ENCODE results near the gene TAC4. TPM values are rescaled to one million over a fixed set of nuclear protein-coding genes. Genes with fewer than 3 reads are reported as not detected.
"Not testable (repeated sequence)": the region's sequence is repeated elsewhere in the genome, so short reads cannot be mapped to it uniquely, and the experiment has no call there.

TAC4 gene
- total RNA-seq, 1 experiment from 2014 or later = not detected

DNA sequence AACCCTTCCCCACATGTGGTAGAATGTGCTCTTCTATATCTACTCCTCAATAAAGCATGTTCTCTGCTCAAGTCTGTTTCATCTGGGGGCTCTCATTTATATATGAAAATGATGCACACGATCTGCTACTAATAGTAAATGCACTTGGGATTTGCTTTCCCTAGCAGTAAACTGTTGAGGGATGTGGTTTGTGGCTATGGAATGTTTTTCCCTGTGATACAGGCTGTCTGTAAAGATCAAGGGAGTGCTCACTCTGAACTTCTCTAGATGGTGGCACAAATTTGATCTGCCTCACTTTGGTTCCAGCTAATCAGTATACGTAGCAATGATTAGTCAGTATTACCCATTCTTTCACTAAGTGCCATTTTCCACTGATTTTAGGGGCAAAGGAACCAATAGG lies 18.8 kb downstream of the TAC4 start:
- no peak overlapping the region for H3K27ac Mint-ChIP-seq
- no peaks in the 10 kb centered on the region; the same call in none of the 2 replicates for H3K4me1 ChIP-seq (ENCODE audit: insufficient read depth, low read length)
- peaks cover 55 to 93% (median 63%) of the 10 kb centered on the region in 3 experiments; a peak in 6 of 7 replicates for H3K36me3 Mint-ChIP-seq (ENCODE audit: insufficient read depth in 1 of 3, low read depth in 3 of 3)
- no peak overlapping the region for H4K5ac ChIP-seq (ENCODE audit: insufficient read length, low read depth, low read length)
- no peak overlapping the region for H4K8ac ChIP-seq (replicated peaks; ENCODE audit: insufficient read length, low read depth, low read length)
- no peak for DNase-seq
- no peak overlapping the region for H3K4ac ChIP-seq (ENCODE audit: low read depth, low read length)
- no peak overlapping the region for H3K9ac ChIP-seq (ENCODE audit: extremely low read depth, insufficient read length, low read length)
- no peak overlapping the region for H2AK5ac ChIP-seq (ENCODE audit: insufficient read length, low read length)
- no peaks in the 10 kb centered on the region for H4K20me1 ChIP-seq (ENCODE audit: control insufficient read depth, insufficient read depth, insufficient read length)
- H3K79me2 ChIP-seq (ENCODE audit: insufficient read depth, low read length) = no peaks in the 10 kb centered on the region
- H3K27me3 ChIP-seq (ENCODE audit: insufficient read depth, low read length) = no peaks in the 10 kb centered on the region
- no peak overlapping the region for H2AFZ ChIP-seq (ENCODE audit: low read length)
- no peak overlapping the region for H3K14ac ChIP-seq (ENCODE audit: insufficient read depth, low read length)
- no peak overlapping the region for H3T11ph ChIP-seq (ENCODE audit: low read length)
- no peak overlapping the region for H2BK5ac ChIP-seq (ENCODE audit: insufficient read length, low read length)
- H3K79me1 ChIP-seq (ENCODE audit: insufficient read depth, low read depth, low read length, poor library complexity, severe bottlenecking) = no peaks in the 10 kb centered on the region
- no peaks in the 10 kb centered on the region for H3K9me3 ChIP-seq (ENCODE audit: control insufficient read depth, low read depth, low read length)
- no peak overlapping the region for H2BK120ac ChIP-seq (ENCODE audit: low read depth, low read length, poor library complexity, severe bottlenecking)
- no peak overlapping the region for H2BK15ac ChIP-seq (ENCODE audit: low read depth, low read length)
- whole genome bisulfite sequencing (ENCODE audit: extremely low coverage, insufficient read length, low lambda C conversion rate) = no CpG with 5 or more reads among the region's 2 CpGs
- H3K4me1 Mint-ChIP-seq = peaks cover 24 to 25% of the 10 kb centered on the region in 2 experiments
- H3K18ac ChIP-seq (ENCODE audit: insufficient read length, low read depth, low read length) = no peak overlapping the region
- H3K27ac ChIP-seq (ENCODE audit: insufficient read length, low read depth, low read length) = no peak overlapping the region
- no peaks in the 10 kb centered on the region for H3K23me2 ChIP-seq (ENCODE audit: insufficient read length, low read depth, low read length, poor library complexity, severe bottlenecking)
- H3K23ac ChIP-seq (ENCODE audit: insufficient read length, low read depth, low read length) = no peak overlapping the region
- H2BK20ac ChIP-seq (ENCODE audit: low read depth, low read length, poor library complexity, severe bottlenecking) = no peak overlapping the region
- H2BK12ac ChIP-seq (ENCODE audit: insufficient read length, low read depth, low read length) = no peak overlapping the region
- H4K91ac ChIP-seq (ENCODE audit: insufficient read length, low read depth, low read length) = no peak overlapping the region
- H3K56ac ChIP-seq (ENCODE audit: insufficient read length, low read depth, low read length) = no peak overlapping the region
- TF ChIP-seq, protein P1, sequence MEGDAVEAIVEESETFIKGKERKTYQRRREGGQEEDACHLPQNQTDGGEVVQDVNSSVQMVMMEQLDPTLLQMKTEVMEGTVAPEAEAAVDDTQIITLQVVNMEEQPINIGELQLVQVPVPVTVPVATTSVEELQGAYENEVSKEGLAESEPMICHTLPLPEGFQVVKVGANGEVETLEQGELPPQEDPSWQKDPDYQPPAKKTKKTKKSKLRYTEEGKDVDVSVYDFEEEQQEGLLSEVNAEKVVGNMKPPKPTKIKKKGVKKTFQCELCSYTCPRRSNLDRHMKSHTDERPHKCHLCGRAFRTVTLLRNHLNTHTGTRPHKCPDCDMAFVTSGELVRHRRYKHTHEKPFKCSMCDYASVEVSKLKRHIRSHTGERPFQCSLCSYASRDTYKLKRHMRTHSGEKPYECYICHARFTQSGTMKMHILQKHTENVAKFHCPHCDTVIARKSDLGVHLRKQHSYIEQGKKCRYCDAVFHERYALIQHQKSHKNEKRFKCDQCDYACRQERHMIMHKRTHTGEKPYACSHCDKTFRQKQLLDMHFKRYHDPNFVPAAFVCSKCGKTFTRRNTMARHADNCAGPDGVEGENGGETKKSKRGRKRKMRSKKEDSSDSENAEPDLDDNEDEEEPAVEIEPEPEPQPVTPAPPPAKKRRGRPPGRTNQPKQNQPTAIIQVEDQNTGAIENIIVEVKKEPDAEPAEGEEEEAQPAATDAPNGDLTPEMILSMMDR (conservative IDR thresholded peaks at IDR 0.05) = no peak
- H3K27me3 Mint-ChIP-seq (ENCODE audit: low read depth) = no peaks in the 10 kb centered on the region
- H3K4me3 Mint-ChIP-seq = no peak overlapping the region
- no peaks in the 10 kb centered on the region for H3K9me3 Mint-ChIP-seq
- H3K4me2 ChIP-seq (ENCODE audit: insufficient read depth, insufficient read length, low read length) = no peak overlapping the region

DNA sequence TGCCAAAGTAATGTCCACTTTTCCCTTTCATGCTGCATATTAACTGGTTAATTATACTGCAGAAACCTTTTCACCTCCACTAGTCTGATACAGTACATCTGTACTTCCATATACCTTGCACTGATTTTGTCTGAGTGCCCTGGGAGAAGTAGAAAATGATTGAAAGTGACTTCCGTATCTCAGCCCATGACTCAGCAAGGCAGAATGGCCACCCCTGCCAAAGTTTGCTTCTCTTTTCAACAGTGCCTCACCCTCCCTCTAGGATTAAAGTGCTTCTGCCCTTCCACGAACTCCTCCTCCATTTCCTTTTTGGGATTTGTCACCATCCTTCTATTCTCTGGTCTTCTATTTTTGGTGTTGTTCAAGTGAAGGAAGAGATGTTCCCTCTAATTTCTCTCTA lies 19.5 kb downstream of the TAC4 start:
- no CpG with 5 or more reads among the region's 2 CpGs for WGBS (ENCODE audit: extremely low coverage, insufficient read length, low lambda C conversion rate)

More for the DNA sequence above, 19.5 kb downstream of the TAC4 start:
- not testable (repeated sequence) for H4K91ac ChIP-seq (ENCODE audit: insufficient read length, low read depth, low read length); H3K4ac ChIP-seq (ENCODE audit: low read depth, low read length); H2BK5ac ChIP-seq (ENCODE audit: insufficient read length, low read length); H4K20me1 ChIP-seq (ENCODE audit: control insufficient read depth, insufficient read depth, insufficient read length); H4K8ac ChIP-seq (replicated peaks; ENCODE audit: insufficient read length, low read depth, low read length); H2AFZ ChIP-seq (ENCODE audit: low read length); H3K18ac ChIP-seq (ENCODE audit: insufficient read length, low read depth, low read length); H2AK5ac ChIP-seq (ENCODE audit: insufficient read length, low read length); DNase-seq; H2BK15ac ChIP-seq (ENCODE audit: low read depth, low read length); H3K4me3 Mint-ChIP-seq; H3K9me3 ChIP-seq (ENCODE audit: control insufficient read depth, low read depth, low read length); H2BK12ac ChIP-seq (ENCODE audit: insufficient read length, low read depth, low read length); H3K9ac ChIP-seq (ENCODE audit: extremely low read depth, insufficient read length, low read length); H3K79me1 ChIP-seq (ENCODE audit: insufficient read depth, low read depth, low read length, poor library complexity, severe bottlenecking); H3K4me2 ChIP-seq (ENCODE audit: insufficient read depth, insufficient read length, low read length); H3K79me2 ChIP-seq (ENCODE audit: insufficient read depth, low read length); H3K56ac ChIP-seq (ENCODE audit: insufficient read length, low read depth, low read length); H3K27me3 ChIP-seq (ENCODE audit: insufficient read depth, low read length); H3K9me3 Mint-ChIP-seq; H3K27ac ChIP-seq (ENCODE audit: insufficient read length, low read depth, low read length); H3K27me3 Mint-ChIP-seq (ENCODE audit: low read depth); H3T11ph ChIP-seq (ENCODE audit: low read length); H3K4me1 ChIP-seq (ENCODE audit: insufficient read depth, low read length); H3K14ac ChIP-seq (ENCODE audit: insufficient read depth, low read length); H2BK120ac ChIP-seq (ENCODE audit: low read depth, low read length, poor library complexity, severe bottlenecking); H2BK20ac ChIP-seq (ENCODE audit: low read depth, low read length, poor library complexity, severe bottlenecking); H3K23me2 ChIP-seq (ENCODE audit: insufficient read length, low read depth, low read length, poor library complexity, severe bottlenecking); H4K5ac ChIP-seq (ENCODE audit: insufficient read length, low read depth, low read length); H3K23ac ChIP-seq (ENCODE audit: insufficient read length, low read depth, low read length)
- peak overlapping the region in 2 of 3 experiments; percentile 70 to 87; a peak in 4 of 7 replicates for H3K27ac Mint-ChIP-seq
- H3K4me1 Mint-ChIP-seq = peaks cover 29 to 30% of the 10 kb centered on the region in 2 experiments
- H3K36me3 Mint-ChIP-seq (ENCODE audit: insufficient read depth in 1 of 3, low read depth in 3 of 3) = peaks cover 54 to 93% (median 70%) of the 10 kb centered on the region in 3 experiments; a peak in 6 of 7 replicates
